NT2/D1 (cell line): Measurements from ENCODE around the gene UNC5B.

Source experiments
- DNase-seq: peaks from one replicate; pipeline ENCODE4 v3.0.0-alpha.2; 2011; ENCODE audit warnings: low read depth, low spot score
- H3K27me3 ChIP-seq: 2 replicates; pipeline ENCODE4 v1.6.0; 2011; ENCODE audit warnings: mild to moderate bottlenecking; ENCODE audit not compliant: insufficient read length, insufficient read depth
- H3K36me3 ChIP-seq: 2 replicates; pipeline ENCODE4 v1.6.1; 2011; ENCODE audit warnings: mild to moderate bottlenecking, low read length, mixed read lengths; ENCODE audit not compliant: insufficient read depth, insufficient read length
- H3K4me1 ChIP-seq: 2 replicates; pipeline ENCODE4 v1.5.1; 2011; ENCODE audit not compliant: insufficient read depth, insufficient read length
- H3K4me3 ChIP-seq: 2 replicates; pipeline ENCODE4 v1.5.1; 2011; ENCODE audit warnings: low read depth; ENCODE audit not compliant: insufficient read length
- H3K9ac ChIP-seq: 2 replicates; pipeline ENCODE4 v1.6.0; 2011; ENCODE audit warnings: low read depth; ENCODE audit not compliant: insufficient read length
- H3K9me3 ChIP-seq: 2 replicates; pipeline ENCODE4 v1.5.1; 2011; ENCODE audit warnings: mild to moderate bottlenecking, low read length; ENCODE audit not compliant: insufficient read depth
- SUZ12 ChIP-seq: IDR thresholded peaks from 2 replicates; pipeline ENCODE4 v1.6.1; 2011; ENCODE audit not compliant: insufficient read length, insufficient read depth; ENCODE audit errors: extremely low read depth
- YY1 ChIP-seq: IDR thresholded peaks from 2 replicates; pipeline ENCODE4 v1.6.1; 2011; ENCODE audit not compliant: insufficient read length, insufficient read depth
- ZNF274 ChIP-seq: IDR thresholded peaks from 2 replicates; pipeline ENCODE4 v1.6.1; 2011; ENCODE audit warnings: mild to moderate bottlenecking, low read depth, low read length

The UNC5B gene

GRCh38 chr10:71234004-71234894, 21.9 kb downstream of the UNC5B start:
- H3K9ac ChIP-seq, result no peak overlapping the region
- no peak for DNase-seq

GRCh38 chr10:71234970-71235685, 22.8 kb downstream of the UNC5B start:
- H3K4me1 ChIP-seq, result peaks cover 31% of the 10 kb centered on the region
- no peak for DNase-seq
- H3K36me3 ChIP-seq, result peaks cover 2% of the 10 kb centered on the region
- no peak overlapping the region for H3K4me3 ChIP-seq
- TF ChIP-seq YY1, result no peak
- TF ChIP-seq ZNF274, result no peak
- TF ChIP-seq SUZ12, result no peak
- H3K27me3 ChIP-seq, result no peaks in the 10 kb centered on the region
- H3K9ac ChIP-seq, result no peak overlapping the region
- no peaks in the 10 kb centered on the region for H3K9me3 ChIP-seq

More at GRCh38 chr10:71234004-71234894, 21.9 kb downstream of the UNC5B start:
- H3K36me3 ChIP-seq, result peaks cover 2% of the 10 kb centered on the region
- no peak for TF ChIP-seq YY1
- TF ChIP-seq SUZ12, result no peak
- no peak for TF ChIP-seq ZNF274
- H3K4me3 ChIP-seq, result no peak overlapping the region
- no peaks in the 10 kb centered on the region for H3K9me3 ChIP-seq
- H3K4me1 ChIP-seq, result peaks cover 31% of the 10 kb centered on the region
- H3K27me3 ChIP-seq, result no peaks in the 10 kb centered on the region

- no peak overlapping the region for H3K4me3 ChIP-seq
- TF ChIP-seq YY1 (no peak), ZNF274 (no peak), SUZ12 (no peak)
These were observed 23.4 kb downstream of the UNC5B start for GRCh38 chr10:71235808-71236207.

DNA sequence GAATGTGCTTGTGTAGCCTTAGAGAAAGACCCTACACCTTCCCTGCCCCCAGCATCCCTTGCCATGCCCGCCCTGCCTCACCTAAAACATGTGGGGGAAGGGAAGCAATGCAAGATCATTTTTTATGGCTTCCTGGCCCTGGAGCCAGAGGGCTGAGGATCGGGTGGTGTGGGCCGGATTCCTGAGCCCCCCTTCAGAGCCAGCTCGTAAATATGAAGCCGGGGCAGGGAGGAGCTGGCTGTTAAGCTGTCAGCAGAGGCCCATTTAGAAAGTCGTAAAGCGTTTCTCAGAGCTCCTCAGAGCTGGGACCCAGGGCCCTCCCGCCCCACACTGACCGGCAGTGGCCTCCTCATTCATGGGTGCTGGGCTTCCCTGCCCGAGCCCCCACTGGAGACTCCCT, 23.9 kb downstream of the UNC5B start:
- H3K9ac ChIP-seq, result no peak overlapping the region
- no peak overlapping the region for H3K4me3 ChIP-seq
- peaks cover 2% of the 10 kb centered on the region for H3K36me3 ChIP-seq
- no peaks in the 10 kb centered on the region for H3K27me3 ChIP-seq
- peaks cover 30% of the 10 kb centered on the region for H3K4me1 ChIP-seq
- TF ChIP-seq YY1, result no peak
- H3K9me3 ChIP-seq, result no peaks in the 10 kb centered on the region
- DNase-seq, result no peak

More at GRCh38 chr10:71235808-71236207, 23.4 kb downstream of the UNC5B start:
- Histone ChIP-seq H3K9ac (no peak overlapping the region), H3K27me3 (no peaks in the 10 kb centered on the region), H3K9me3 (no peaks in the 10 kb centered on the region), H3K4me1 (peaks cover 30% of the 10 kb centered on the region), H3K36me3 (peaks cover 2% of the 10 kb centered on the region)
- no peak for DNase-seq

DNA sequence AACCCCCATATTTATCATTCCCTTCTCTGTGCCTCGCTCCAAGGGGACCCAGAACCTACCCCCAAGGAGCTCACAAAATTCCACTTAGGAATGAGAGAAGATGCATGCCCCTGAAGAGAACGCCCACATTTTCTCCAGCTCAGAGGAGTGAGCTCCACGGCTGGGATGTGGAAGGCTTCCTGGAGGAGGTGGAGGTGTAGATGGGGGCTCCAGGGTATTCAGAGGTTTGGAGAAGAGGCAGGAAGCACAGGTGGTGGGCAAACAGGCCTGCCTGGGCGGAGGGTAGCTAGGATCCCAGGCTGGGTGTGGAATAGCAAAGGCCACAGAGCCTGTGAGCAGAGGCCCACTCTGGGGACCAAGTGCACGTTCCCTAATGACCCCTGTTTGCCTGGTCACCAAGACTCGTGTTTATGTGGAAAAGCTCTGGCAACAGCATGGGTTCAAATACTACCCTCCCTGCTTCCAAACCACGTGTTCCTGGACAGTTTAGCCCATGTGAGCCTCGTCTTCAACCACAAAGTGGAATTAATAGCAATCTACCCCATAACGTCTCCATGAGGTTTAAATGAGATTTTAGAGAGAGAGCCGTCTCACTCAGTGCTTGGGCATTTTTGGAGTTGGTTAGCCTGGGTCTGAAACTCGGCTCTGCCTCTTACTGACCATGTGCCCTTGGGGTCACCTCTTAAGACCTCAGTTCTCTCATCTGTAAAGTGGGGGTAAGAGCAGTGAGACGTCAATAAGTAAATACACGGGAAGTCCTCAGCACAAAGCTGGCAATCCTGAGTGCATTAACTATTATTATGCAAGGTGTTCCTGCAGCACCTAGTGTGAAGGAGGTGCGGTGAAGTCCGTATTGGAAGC, 24.7 kb downstream of the UNC5B start:
- TF ChIP-seq SUZ12, result no peak
- TF ChIP-seq ZNF274, result no peak
- no peak for TF ChIP-seq YY1
- peaks cover 33% of the 10 kb centered on the region for H3K4me1 ChIP-seq
- no peak overlapping the region for H3K4me3 ChIP-seq
- H3K9ac ChIP-seq, result no peak overlapping the region
- H3K36me3 ChIP-seq, result peaks cover 2% of the 10 kb centered on the region
- DNase-seq, result no peak
- no peaks in the 10 kb centered on the region for H3K9me3 ChIP-seq
- no peaks in the 10 kb centered on the region for H3K27me3 ChIP-seq

DNA sequence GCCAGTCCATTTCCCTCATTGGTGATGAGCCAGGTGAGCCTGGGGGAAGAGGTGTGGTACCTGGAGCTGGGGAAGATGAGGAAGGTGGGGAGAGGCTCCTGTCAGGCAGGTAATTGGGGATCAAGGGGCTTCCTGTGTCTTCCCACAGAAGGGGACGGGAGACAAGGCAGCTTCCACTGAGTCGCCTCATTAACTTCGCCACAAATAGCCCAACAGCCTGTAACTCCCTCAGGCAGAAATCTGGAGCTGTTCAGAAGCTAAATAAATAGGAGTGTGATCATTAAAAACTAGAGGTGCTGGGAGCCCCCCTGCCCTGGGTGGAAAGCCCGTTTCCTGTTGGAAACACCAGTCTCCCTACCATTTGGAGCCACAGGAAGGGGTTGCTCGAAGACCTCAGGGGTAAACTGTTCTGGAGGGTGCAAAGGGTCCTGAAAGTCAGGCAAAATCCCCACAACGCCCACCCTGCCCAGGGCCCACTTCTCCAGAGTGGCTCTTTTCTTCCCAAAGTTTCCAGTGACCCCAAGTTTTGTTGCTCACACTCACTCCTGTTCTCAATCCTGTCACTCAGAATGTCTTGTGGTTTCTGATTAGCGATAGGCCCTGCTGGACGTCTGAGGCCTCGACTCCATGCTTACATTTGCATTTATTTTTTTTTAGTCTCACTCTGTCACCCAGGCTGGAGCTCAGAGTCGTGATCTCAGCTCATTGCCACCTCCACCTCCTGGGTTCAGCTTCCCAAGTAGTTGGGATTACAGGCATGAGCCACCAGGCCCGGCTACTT, 25.7 kb downstream of the UNC5B start:
- no peak overlapping the region for H3K9ac ChIP-seq
- TF ChIP-seq SUZ12, result no peak
- TF ChIP-seq YY1, result no peak
- no peak for TF ChIP-seq ZNF274
- peaks cover 36% of the 10 kb centered on the region for H3K4me1 ChIP-seq
- DNase-seq, result no peak
- H3K27me3 ChIP-seq, result no peaks in the 10 kb centered on the region
- H3K4me3 ChIP-seq, result no peak overlapping the region
- peaks cover under 1% of the 10 kb centered on the region for H3K36me3 ChIP-seq
- no peaks in the 10 kb centered on the region for H3K9me3 ChIP-seq

DNA sequence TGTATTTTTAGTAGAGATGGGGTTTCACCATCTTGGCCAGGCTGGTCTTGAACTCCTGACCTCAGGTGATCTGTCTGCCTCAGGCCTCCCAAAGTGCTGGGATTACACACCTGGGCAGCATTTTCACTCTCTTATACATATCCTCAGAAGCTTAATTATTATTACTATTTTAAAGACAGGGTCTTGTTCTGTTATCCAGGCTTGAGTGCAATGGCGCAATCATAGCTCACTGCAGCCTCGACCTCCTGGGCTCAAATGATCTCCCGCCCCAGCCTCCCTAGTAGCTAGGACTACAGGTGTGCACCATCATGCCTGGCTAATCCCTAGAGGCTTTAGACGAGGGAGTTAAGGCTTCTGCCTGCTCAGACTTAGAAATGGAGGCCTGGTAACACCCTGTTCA, 26.3 kb downstream of the UNC5B start:
- Histone ChIP-seq H3K9me3 (no peaks in the 10 kb centered on the region), H3K36me3 (no peaks in the 10 kb centered on the region), H3K9ac (no peak overlapping the region), H3K4me3 (no peak overlapping the region), H3K4me1 (peaks cover 33% of the 10 kb centered on the region), H3K27me3 (no peaks in the 10 kb centered on the region)
- TF ChIP-seq SUZ12, result no peak
- TF ChIP-seq ZNF274, result no peak
- no peak for TF ChIP-seq YY1
- no peak for DNase-seq
